ENCODE data around the gene KRT86. TPM values are rescaled to one million over a fixed set of nuclear protein-coding genes. Genes with fewer than 3 reads are reported as not detected.

KRT86 gene
- total and polyA plus RNA-seq, 2 donors (not counting 1 experiment from before 2014, with no cell fraction given) = not detected

GRCh38 chr12:52316290-52316689, 41.8 kb downstream of the KRT86 start:
- H3K4me3 Mint-ChIP-seq = no peak overlapping the region
- Histone ChIP-seq H3K27me3 (replicated peaks in 1 of 4; ENCODE audit: control extremely low read depth in 1 of 4, control insufficient read depth in 3 of 4, insufficient read depth in 4 of 4, low read length in 3 of 4) (peaks cover 0 to 19% (median 3%) of the 10 kb centered on the region in 4 experiments), H4K20me1 (ENCODE audit: control insufficient read depth, insufficient read depth, low read length, poor library complexity, severe bottlenecking) (no peaks in the 10 kb centered on the region), H3K9me3 (ENCODE audit: control extremely low read depth in 1 of 3, control insufficient read depth in 2 of 3, insufficient read depth in 1 of 3, low read length in 2 of 3) (no peaks in the 10 kb centered on the region), H3K9ac (ENCODE audit: low read length) (no peak overlapping the region), H3K27ac (ENCODE audit: low read length in 2 of 2) (no peak overlapping the region), H3K79me2 (ENCODE audit: control insufficient read depth, insufficient read depth, low read length) (no peaks in the 10 kb centered on the region), H3K36me3 (replicated peaks in 1 of 2; ENCODE audit: control extremely low read depth in 1 of 2, control insufficient read depth in 1 of 2, extremely low read depth in 1 of 2, insufficient read depth in 2 of 2, low read length in 1 of 2) (no peaks in the 10 kb centered on the region), H3K4me3 (ENCODE audit: control extremely low read depth in 1 of 5, extremely low read depth in 1 of 5, insufficient read depth in 1 of 5, low read depth in 2 of 5, low read length in 4 of 5) (no peak overlapping the region), H3K4me1 (ENCODE audit: control insufficient read depth in 2 of 2, insufficient read depth in 2 of 2, low read length in 2 of 2) (no peaks in the 10 kb centered on the region), H3K4me2 (replicated peaks; ENCODE audit: low read depth, low read length, poor library complexity, severe bottlenecking) (no peak overlapping the region), H2AFZ (ENCODE audit: insufficient read depth, low read depth, low read length, poor library complexity, severe bottlenecking) (no peak overlapping the region)
- no peak for DNase-seq
- H3K27ac Mint-ChIP-seq = no peak overlapping the region
- no peaks in the 10 kb centered on the region for H3K4me1 Mint-ChIP-seq
- H3K9me3 Mint-ChIP-seq (ENCODE audit: insufficient read depth) = no peaks in the 10 kb centered on the region
- intact Hi-C loops (cut with micrococcal nuclease) = no loop called here
- WGBS (ENCODE audit: insufficient coverage) = 92% methylated on average over 9 of the region's 9 CpGs
- peaks cover 40% of the 10 kb centered on the region for H3K27me3 Mint-ChIP-seq
- CTCF ChIA-PET = interaction anchor here (0.8 to 1.5 kb wide), 3 partner anchors 9 to 164 kb away, joined by 3 read pairs; no protein-coding TSS in a partner anchor
- ATAC-seq (ENCODE audit: low read depth) = no peak
- no peak for TF ChIP-seq EZH2 (IDR thresholded peaks at IDR 0.05; ENCODE audit: borderline replicate concordance, insufficient read depth, low read depth, low read length, poor library complexity, severe bottlenecking)
- TF ChIP-seq CTCF (IDR thresholded peaks at IDR 0.05) = no peak
- POLR2A ChIA-PET = no interaction called here

GRCh38 chr12:52316701-52317100, 42.3 kb downstream of the KRT86 start:
- Mint-ChIP-seq H3K9me3 (ENCODE audit: insufficient read depth) (no peaks in the 10 kb centered on the region), H3K4me1 (no peaks in the 10 kb centered on the region), H3K4me3 (no peak overlapping the region), H3K27me3 (peaks cover 36% of the 10 kb centered on the region), H3K27ac (no peak overlapping the region)
- Histone ChIP-seq H3K79me2 (ENCODE audit: control insufficient read depth, insufficient read depth, low read length) (no peaks in the 10 kb centered on the region), H4K20me1 (ENCODE audit: control insufficient read depth, insufficient read depth, low read length, poor library complexity, severe bottlenecking) (no peaks in the 10 kb centered on the region), H3K36me3 (replicated peaks in 1 of 2; ENCODE audit: control extremely low read depth in 1 of 2, control insufficient read depth in 1 of 2, extremely low read depth in 1 of 2, insufficient read depth in 2 of 2, low read length in 1 of 2) (no peaks in the 10 kb centered on the region), H3K9me3 (ENCODE audit: control extremely low read depth in 1 of 3, control insufficient read depth in 2 of 3, insufficient read depth in 1 of 3, low read length in 2 of 3) (no peaks in the 10 kb centered on the region), H3K4me1 (ENCODE audit: control insufficient read depth in 2 of 2, insufficient read depth in 2 of 2, low read length in 2 of 2) (no peaks in the 10 kb centered on the region), H3K27me3 (replicated peaks in 1 of 4; ENCODE audit: control extremely low read depth in 1 of 4, control insufficient read depth in 3 of 4, insufficient read depth in 4 of 4, low read length in 3 of 4) (peaks cover 0 to 16% (median 3%) of the 10 kb centered on the region in 4 experiments), H3K4me2 (replicated peaks; ENCODE audit: low read depth, low read length, poor library complexity, severe bottlenecking) (no peak overlapping the region), H3K4me3 (ENCODE audit: control extremely low read depth in 1 of 5, extremely low read depth in 1 of 5, insufficient read depth in 1 of 5, low read depth in 2 of 5, low read length in 4 of 5) (no peak overlapping the region), H3K27ac (ENCODE audit: low read length in 2 of 2) (no peak overlapping the region), H3K9ac (ENCODE audit: low read length) (no peak overlapping the region), H2AFZ (ENCODE audit: insufficient read depth, low read depth, low read length, poor library complexity, severe bottlenecking) (no peak overlapping the region)
- no peak for ATAC-seq (ENCODE audit: low read depth)
- POLR2A ChIA-PET = no interaction called here
- CTCF ChIA-PET = interaction anchor here (0.8 to 1.5 kb wide), 3 partner anchors 10 to 164 kb away, joined by 3 read pairs; no protein-coding TSS in a partner anchor
- intact Hi-C loops (cut with micrococcal nuclease) = no loop called here
- WGBS (ENCODE audit: insufficient coverage) = 94% methylated on average over 9 of the region's 11 CpGs
- TF ChIP-seq EZH2 (IDR thresholded peaks at IDR 0.05; ENCODE audit: borderline replicate concordance, insufficient read depth, low read depth, low read length, poor library complexity, severe bottlenecking) = no peak
- TF ChIP-seq CTCF (IDR thresholded peaks at IDR 0.05) = no peak
- DNase-seq = no peak
